MM.1S (cell line): ENCODE results near the gene ABHD12.

Source experiments
- DNase-seq: peaks from one replicate; pipeline ENCODE4 v3.0.0-alpha.2; 2015
- H2AFZ ChIP-seq: fragments of 300-600 bp; sonication (generic); 2 replicates; pipeline ENCODE4 v1.6.0; 2016; ENCODE audit warnings: antibody characterized with exemption, low read length
- H3F3A ChIP-seq: fragments of 300-600 bp; sonication (generic); 2 replicates; pipeline ENCODE4 v1.6.1; 2016; ENCODE audit warnings: mild to moderate bottlenecking, antibody characterized with exemption, low read length, moderate library complexity, mixed read lengths; ENCODE audit not compliant: insufficient read depth
- H3K27ac ChIP-seq: fragments of 300-600 bp; sonication (generic); 2 replicates; pipeline ENCODE4 v1.5.1; 2016; ENCODE audit warnings: mild to moderate bottlenecking, low read length
- H3K27me3 ChIP-seq: fragments of 300-600 bp; sonication (generic); replicated peaks from 2 replicates; pipeline ENCODE4 v1.6.0; 2016; ENCODE audit warnings: low read length; ENCODE audit not compliant: insufficient read depth
- H3K36me3 ChIP-seq: fragments of 300-600 bp; sonication (generic); replicated peaks from 2 replicates; pipeline ENCODE4 v1.6.1; 2016; ENCODE audit warnings: mild to moderate bottlenecking, low read length, mixed read lengths; ENCODE audit not compliant: insufficient read depth
- H3K4me1 ChIP-seq: fragments of 300-600 bp; sonication (generic); 2 replicates; pipeline ENCODE4 v1.6.1; 2016; ENCODE audit warnings: low read length, mixed read lengths
- H3K4me2 ChIP-seq: fragments of 300-600 bp; sonication (generic); 2 replicates; pipeline ENCODE4 v1.6.0; 2016; ENCODE audit warnings: low read depth, low read length
- H3K4me3 ChIP-seq: fragments of 300-600 bp; sonication (generic); 2 replicates; pipeline ENCODE4 v1.5.1; 2016; ENCODE audit warnings: low read length, mixed read lengths
- H3K79me2 ChIP-seq: fragments of 300-600 bp; sonication (generic); 2 replicates; pipeline ENCODE4 v1.6.1; 2016; ENCODE audit warnings: mixed run types, low read length, mixed read lengths
- H3K9ac ChIP-seq: fragments of 300-600 bp; sonication (generic); 2 replicates; pipeline ENCODE4 v1.6.1; 2016; ENCODE audit warnings: low read length, mixed read lengths
- H3K9me2 ChIP-seq: fragments of 300-600 bp; sonication (generic); replicated peaks from 2 replicates; pipeline ENCODE4 v1.6.1; 2016; ENCODE audit warnings: mild to moderate bottlenecking, low read length, mixed read lengths; ENCODE audit not compliant: insufficient read depth
- H3K9me3 ChIP-seq: fragments of 300-600 bp; sonication (generic); replicated peaks from 2 replicates; pipeline ENCODE4 v1.6.1; 2016; ENCODE audit warnings: mild to moderate bottlenecking, low read length, mixed read lengths; ENCODE audit not compliant: insufficient read depth
- H4K20me1 ChIP-seq: fragments of 300-600 bp; sonication (generic); 2 replicates; pipeline ENCODE4 v1.6.1; 2016; ENCODE audit warnings: mild to moderate bottlenecking, low read length, moderate library complexity, mixed read lengths; ENCODE audit not compliant: insufficient read depth
- CTCF ChIP-seq: fragments of 300-600 bp; sonication (generic); IDR thresholded peaks from 2 replicates; pipeline ENCODE4 v1.5.1; 2016; ENCODE audit warnings: antibody characterized with exemption, low read length, mixed read lengths
- EZH2 ChIP-seq: fragments of 300-600 bp; sonication (generic); optimal IDR thresholded peaks from 2 replicates; pipeline ENCODE3; 2017; ENCODE audit warnings: low read depth, mild to moderate bottlenecking, antibody characterized with exemption, low read length, mixed read lengths
- EZH2phosphoT487 ChIP-seq: fragments of 300-600 bp; sonication (generic); IDR thresholded peaks from 2 replicates; pipeline ENCODE4 v1.6.1; 2018; ENCODE audit warnings: antibody characterized with exemption, low read length

The ABHD12 gene

GRCh38 chr20:25316506-25317190 lies 74.0 kb downstream of the ABHD12 start:
- no peak for TF ChIP-seq EZH2
- TF ChIP-seq CTCF, result no peak
- TF ChIP-seq EZH2phosphoT487, result no peak
- no peak overlapping the region for H3K4me3 ChIP-seq
- H3K9me2 ChIP-seq, result no peaks in the 10 kb centered on the region
- H3K27me3 ChIP-seq, result no peaks in the 10 kb centered on the region
- no peak overlapping the region for H3K9ac ChIP-seq
- peaks cover 58% of the 10 kb centered on the region for H3K4me1 ChIP-seq
- peak overlapping the region; percentile 98; the same call in 1 of the 2 replicates for H3K27ac ChIP-seq
- H3K36me3 ChIP-seq, result no peaks in the 10 kb centered on the region; the same call in 1 of the 2 replicates
- peaks cover 27% of the 10 kb centered on the region for H3F3A ChIP-seq
- H3K9me3 ChIP-seq, result no peaks in the 10 kb centered on the region
- no peaks in the 10 kb centered on the region for H4K20me1 ChIP-seq
- H3K4me2 ChIP-seq, result no peak overlapping the region
- DNase-seq, result no peak
- H2AFZ ChIP-seq, result no peak overlapping the region
- peaks cover 65% of the 10 kb centered on the region for H3K79me2 ChIP-seq

GRCh38 chr20:25315418-25316210 lies 75.0 kb downstream of the ABHD12 start:
- peaks cover 55% of the 10 kb centered on the region for H3K79me2 ChIP-seq
- no peaks in the 10 kb centered on the region for H3K9me2 ChIP-seq
- H3K9me3 ChIP-seq, result no peaks in the 10 kb centered on the region
- peaks cover 57% of the 10 kb centered on the region for H3K4me1 ChIP-seq
- no peaks in the 10 kb centered on the region for H3K36me3 ChIP-seq
- DNase-seq, result no peak
- no peak overlapping the region for H3K9ac ChIP-seq
- H3F3A ChIP-seq, result peaks cover 35% of the 10 kb centered on the region
- H3K4me3 ChIP-seq, result no peak overlapping the region
- no peaks in the 10 kb centered on the region for H4K20me1 ChIP-seq
- H2AFZ ChIP-seq, result no peak overlapping the region
- no peaks in the 10 kb centered on the region for H3K27me3 ChIP-seq
- no peak for TF ChIP-seq CTCF
- TF ChIP-seq EZH2phosphoT487, result no peak
- TF ChIP-seq EZH2, result no peak
- H3K27ac ChIP-seq, result 0 out of 2 replicates have a peak overlapping the region, but pooled peaks have one; percentile 8
- no peak overlapping the region for H3K4me2 ChIP-seq

- Histone ChIP-seq H3K4me1 (peaks cover 51% of the 10 kb centered on the region), H3K27ac (no peak overlapping the region), H3K9me3 (no peaks in the 10 kb centered on the region), H3K9me2 (no peaks in the 10 kb centered on the region), H3K4me3 (no peak overlapping the region), H3K36me3 (no peaks in the 10 kb centered on the region), H3K4me2 (no peak overlapping the region), H3K27me3 (no peaks in the 10 kb centered on the region), H4K20me1 (no peaks in the 10 kb centered on the region), H3K79me2 (peaks cover 47% of the 10 kb centered on the region), H3F3A (peaks cover 36% of the 10 kb centered on the region), H3K9ac (no peak overlapping the region), H2AFZ (no peak overlapping the region)
- TF ChIP-seq EZH2, result no peak
- no peak for TF ChIP-seq CTCF
- TF ChIP-seq EZH2phosphoT487, result no peak
- no peak for DNase-seq
Measured at GRCh38 chr20:25314497-25315417, 75.9 kb downstream of the ABHD12 start.
